Left hindlimb (tissue), 1 donor: ENCODE results near the gene TMPO.
"Not testable (repeated sequence)": the region's sequence is repeated elsewhere in the genome, so short reads cannot be mapped to it uniquely, and the experiment has no call there.

Experiments used
- DNase-seq: peaks from one replicate; pipeline ENCODE4 v3.0.0-alpha.2; 2018

Gene TMPO

DNA sequence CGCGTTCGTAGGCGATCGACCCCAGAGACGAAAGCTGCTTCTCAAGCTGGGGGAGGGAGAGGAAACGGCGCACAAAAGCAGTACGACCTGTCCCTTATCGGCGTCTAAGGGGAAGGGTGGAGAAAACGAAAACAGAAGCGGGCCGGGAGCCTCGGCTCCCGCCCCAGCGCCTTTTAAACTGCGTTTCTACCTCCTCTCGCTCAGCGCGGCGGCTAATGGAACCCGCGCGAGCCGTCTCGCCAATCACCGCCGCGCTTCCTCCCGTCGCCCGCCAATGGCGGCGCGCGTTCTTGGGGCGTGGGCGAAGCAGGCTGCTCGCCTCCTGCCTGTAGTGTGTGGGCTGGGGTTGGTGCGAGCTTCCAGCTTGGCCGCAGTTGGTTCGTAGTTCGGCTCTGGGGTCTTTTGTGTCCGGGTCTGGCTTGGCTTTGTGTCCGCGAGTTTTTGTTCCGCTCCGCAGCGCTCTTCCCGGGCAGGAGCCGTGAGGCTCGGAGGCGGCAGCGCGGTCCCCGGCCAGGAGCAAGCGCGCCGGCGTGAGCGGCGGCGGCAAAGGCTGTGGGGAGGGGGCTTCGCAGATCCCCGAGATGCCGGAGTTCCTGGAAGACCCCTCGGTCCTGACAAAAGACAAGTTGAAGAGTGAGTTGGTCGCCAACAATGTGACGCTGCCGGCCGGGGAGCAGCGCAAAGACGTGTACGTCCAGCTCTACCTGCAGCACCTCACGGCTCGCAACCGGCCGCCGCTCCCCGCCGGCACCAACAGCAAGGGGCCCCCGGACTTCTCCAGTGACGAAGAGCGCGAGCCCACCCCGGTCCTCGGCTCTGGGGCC is at the start of gene TMPO:
Gene TMPO, plus strand, starts transcription at position 304 of the 824 bp plus-strand sequence. Its CDS starts 278 bp downstream, at position 582.
- peak; percentile 98 for DNase-seq

DNA sequence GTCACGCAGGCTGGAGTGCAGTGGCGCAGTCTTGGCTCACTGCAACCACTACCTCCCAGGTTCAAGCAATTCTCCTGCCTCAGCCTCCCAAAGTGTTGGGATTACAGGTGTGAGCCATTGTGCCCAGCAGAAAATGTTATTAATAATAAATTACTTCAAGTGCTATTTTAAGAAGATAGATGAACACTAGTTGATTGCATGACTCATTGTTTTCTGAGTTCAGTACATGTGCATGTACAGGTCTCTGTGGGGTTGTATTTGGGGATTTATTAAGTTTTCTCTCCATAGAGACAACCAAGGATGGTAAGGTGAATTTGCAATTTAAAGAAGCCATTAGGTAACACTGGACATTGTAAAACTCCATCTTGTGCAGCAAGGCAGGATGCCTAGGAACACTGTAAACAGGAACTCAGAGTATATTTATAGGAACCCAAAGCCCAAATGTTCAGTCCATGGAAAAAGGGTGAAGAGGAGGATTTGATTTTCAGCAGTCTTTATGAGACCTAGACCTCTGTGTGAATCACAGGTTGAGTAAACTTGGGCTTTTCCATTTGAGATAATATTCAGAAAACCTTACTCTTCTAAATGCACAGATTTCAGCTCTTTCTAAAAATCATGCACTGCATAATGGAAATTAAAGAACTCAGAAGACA is 49.3 kb upstream of the TMPO start:
- DNase-seq: no peak

DNA sequence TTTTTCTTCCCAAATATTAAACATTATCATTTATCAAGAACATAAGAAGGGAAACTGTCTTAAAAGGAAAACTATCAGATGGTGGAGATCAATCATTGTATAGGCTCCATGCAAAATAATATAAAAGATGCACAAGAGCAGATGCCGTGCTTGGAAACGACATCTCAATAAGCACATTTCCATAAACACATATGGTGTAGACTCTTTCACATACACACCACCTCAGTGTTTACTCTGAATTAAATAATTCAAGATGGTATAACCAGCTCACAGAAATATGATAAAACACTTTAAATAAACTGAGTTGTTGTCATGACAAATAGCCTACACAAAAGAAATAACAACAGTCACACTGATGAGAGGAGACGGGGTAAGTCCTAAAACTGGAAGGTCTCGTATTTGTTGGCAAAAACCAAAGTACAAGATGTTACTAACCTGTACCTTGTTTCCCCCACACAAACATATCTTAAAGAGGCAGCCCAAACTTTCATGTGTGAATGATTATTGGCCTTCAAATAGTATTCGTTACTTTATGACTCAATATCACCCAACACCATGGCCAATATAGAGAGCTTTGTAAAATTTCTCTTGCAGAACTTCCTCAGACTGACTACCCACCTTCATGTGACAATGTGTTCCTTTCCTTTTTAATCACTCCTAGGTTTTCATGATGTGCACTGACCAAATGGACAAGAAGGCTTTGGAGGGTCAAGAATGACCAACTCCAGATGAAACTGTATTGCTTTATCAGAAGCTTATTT is 48.6 kb upstream of the TMPO start:
- no peak for DNase-seq

- DNase-seq: no peak
Observed at GRCh38 chr12:98469109-98469508, 46.3 kb upstream of the TMPO start.

- DNase-seq: no peak
Observed at GRCh38 chr12:98470469-98471082, 44.8 kb upstream of the TMPO start.

GRCh38 chr12:98471085-98471484 is 44.3 kb upstream of the TMPO start:
- no peak for DNase-seq

DNA sequence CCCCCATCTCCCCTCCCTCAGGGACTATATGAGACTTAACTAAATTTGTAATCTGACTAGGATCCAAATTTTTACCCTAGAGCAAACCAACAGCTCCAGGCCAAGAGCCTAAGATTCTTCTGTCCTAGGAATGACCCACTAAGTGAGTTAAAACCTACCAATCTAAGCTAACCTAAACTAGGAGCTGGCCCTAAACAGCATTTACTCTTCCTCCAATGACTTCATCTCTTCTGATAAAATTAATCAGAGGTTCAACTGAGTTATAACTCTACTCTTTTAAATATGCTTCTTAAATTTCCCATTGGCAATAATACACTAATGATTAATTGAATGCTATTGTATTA is 39.9 kb upstream of the TMPO start:
- no peak for DNase-seq

DNA sequence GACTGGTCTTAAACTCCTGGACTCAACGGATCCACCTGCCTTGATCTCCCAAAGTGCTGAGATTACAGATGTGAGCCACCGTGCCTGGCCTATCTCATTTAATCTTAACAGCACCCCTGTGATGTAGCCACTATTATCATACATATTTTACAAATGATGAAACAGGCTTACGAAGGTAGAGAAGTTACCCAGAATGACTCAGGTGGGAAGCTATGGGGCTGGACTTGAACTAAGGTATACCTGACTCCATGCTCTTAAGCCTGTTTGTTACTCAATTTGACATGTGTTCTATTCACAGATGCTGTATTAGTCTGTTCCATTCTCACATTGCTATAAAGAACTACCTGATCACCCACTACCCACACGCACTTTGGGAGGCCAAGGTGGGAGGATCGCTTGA is 36.8 kb upstream of the TMPO start:
- DNase-seq: no peak

GRCh38 chr12:98483621-98484503 is 31.5 kb upstream of the TMPO start:
- DNase-seq: no peak

DNA sequence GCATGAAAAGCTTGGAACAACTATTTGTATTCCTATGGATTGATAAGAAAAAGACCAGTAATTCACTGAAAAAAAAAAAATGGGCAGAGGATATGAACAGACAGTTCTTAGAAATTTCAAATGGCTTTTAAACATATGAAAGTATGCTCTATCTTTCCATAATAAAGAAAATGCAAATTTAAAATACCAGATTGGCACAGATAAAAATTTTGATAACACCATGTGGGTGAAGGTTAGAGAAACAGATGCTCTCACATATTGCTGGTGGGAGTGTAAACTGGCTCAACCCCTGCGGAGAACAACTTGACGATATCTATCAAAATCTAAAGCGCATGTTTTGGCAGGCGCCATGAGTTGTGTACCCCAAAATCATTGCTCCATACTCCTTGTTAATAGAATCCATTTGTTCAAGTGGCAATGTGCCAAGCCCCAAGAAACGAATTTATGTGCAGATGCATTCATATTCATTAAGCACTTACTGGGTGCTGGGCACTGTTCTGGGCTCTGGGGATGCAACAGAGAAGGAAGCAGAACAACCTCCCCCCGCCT is 29.5 kb upstream of the TMPO start:
- no peak for DNase-seq

GRCh38 chr12:98488416-98488815 is 27.0 kb upstream of the TMPO start:
- not testable (repeated sequence) for DNase-seq

DNA sequence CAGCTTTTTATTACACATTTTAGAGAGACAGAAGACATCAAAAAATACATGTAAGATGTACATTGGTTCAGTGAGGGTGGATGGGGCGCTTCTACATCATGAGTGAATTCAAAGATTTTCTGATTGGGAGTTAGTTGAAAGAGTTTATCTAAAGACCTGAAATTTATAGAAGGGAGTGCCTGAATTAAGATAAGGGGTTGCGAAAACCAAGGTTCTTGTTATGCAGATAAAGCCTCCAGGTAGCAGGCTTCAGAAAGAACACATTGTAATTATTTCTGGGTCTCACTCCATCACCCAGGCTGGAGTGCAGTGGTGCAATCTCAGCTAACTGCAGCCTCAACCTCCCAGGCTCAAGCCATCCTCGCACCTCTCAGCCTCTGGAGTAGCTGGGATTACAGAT is 26.2 kb upstream of the TMPO start:
- DNase-seq: no peak

GRCh38 chr12:98490501-98491453 is 24.6 kb upstream of the TMPO start:
- DNase-seq: peak; percentile 91

DNA sequence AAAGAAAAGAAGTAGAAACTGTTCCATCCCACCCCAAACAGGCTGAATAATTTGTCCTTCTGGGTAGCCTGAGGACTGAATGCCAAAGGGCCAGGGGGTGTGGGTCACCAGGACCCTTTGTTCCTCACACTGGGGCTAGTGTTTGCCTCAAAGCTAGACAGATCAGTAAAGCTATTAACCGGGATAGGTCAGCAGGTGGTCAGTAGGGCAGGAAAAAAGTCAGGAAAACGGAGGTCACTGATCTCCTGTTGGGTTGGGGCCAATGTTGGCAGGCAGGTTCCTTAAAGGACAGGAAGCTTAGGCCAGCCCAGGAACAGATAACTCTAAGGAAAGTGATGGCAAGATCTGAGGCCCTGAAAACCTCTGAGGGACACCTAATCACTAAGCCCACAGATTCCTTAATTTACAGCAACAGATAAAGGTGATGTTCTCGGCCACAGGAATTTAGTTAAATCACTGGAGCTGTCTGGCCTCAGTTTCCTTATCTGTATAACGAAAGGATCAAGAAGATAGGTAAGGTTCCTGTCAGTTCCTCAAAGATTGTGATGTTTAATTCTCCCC is 22.7 kb upstream of the TMPO start:
- no peak for DNase-seq

GRCh38 chr12:98501266-98501629 is 14.1 kb upstream of the TMPO start:
- DNase-seq: not testable (repeated sequence)

- DNase-seq: peak; percentile 93
Observed at GRCh38 chr12:98503342-98503591, 12.1 kb upstream of the TMPO start.

- DNase-seq: peak; percentile 95
Observed at GRCh38 chr12:98503592-98504367, 11.6 kb upstream of the TMPO start.

DNA sequence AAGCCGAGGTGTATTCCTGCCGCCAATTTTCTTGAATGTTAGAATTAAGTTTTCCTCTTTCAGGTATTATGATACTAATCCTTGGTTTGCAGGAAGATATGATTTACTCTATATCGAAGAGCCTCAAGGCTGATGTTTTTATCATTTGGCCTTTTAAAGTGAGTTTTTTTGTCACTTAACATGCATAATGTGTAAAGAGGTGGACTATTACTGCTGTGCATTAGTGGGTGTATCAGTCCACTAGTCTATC is 11.1 kb upstream of the TMPO start:
- DNase-seq: no peak

GRCh38 chr12:98509063-98509462 is 6.3 kb upstream of the TMPO start:
- DNase-seq: no peak

GRCh38 chr12:98511806-98512205 is 3.6 kb upstream of the TMPO start:
- DNase-seq: not testable (repeated sequence)
